Measurements from ENCODE around the gene SEC61B.

DNA sequence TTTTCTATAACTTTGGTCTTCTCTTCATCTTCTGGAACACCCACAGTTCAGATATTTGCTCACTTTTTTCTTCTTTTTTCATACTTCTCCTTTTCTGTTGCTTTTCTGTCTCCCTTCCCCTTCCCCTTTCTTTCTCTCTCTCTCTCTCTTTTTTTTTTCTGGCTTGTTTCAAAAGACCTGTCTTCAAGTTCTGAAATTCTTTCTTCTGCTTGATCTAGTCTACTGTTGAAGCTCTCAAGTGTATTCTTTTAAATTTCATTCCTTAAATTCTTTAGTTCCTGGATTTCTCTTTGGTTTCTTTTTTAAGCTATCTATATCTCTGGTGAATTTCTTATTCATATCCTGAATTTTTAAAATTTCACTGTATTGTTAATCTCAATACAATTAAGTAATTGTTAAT, 11.5 kb upstream of the SEC61B start:
- TF ChIP-seq ZNF668 (CRISPR knock-in tag; IDR thresholded peaks at IDR 0.05) (no peak), POLR2A (conservative IDR thresholded peaks at IDR 0.05) (no peak), KDM1A (IDR thresholded peaks at IDR 0.05) (no peak), RCOR1 (IDR thresholded peaks at IDR 0.05; ENCODE audit: borderline replicate concordance in 1 of 2, low read depth in 2 of 2, low read length in 2 of 2) (no peak), NFRKB (IDR thresholded peaks at IDR 0.05; ENCODE audit: low read depth) (no peak), CLOCK (CRISPR knock-in tag; IDR thresholded peaks at IDR 0.05; ENCODE audit: borderline replicate concordance) (no peak), GATA2 (CRISPR knock-in tag; IDR thresholded peaks at IDR 0.05) (no peak)
